NB4 (cell line): ENCODE measurements around the gene ABHD17C.

Experiments
- CTCF ChIP-seq: IDR thresholded peaks from one replicate; pipeline ENCODE4 v1.5.1; 2012; ENCODE audit warnings: low read depth, low read length
- POLR2A ChIP-seq: IDR thresholded peaks from 2 replicates; pipeline ENCODE4 v1.6.1; 2011; ENCODE audit warnings: mild to moderate bottlenecking; ENCODE audit not compliant: insufficient read length; ENCODE audit errors: extremely low read depth

GRCh38 chr15:80753161-80753560, 58.1 kb downstream of the ABHD17C start:
- TF ChIP-seq CTCF (no peak), POLR2A (no peak)
